PC-9 (cell line): ENCODE data around the gene PCSK7. TPM values are rescaled to one million over a fixed set of nuclear protein-coding genes. Genes with fewer than 3 reads are reported as not detected.
"Not testable (repeated sequence)": the region's sequence is repeated elsewhere in the genome, so short reads cannot be mapped to it uniquely, and the experiment has no call there.

Experiments
- BruUV-seq: library from RNA; stranded (reverse); fragments of 400-500 nt; replicated peaks from 2 replicates; lab custom pipeline; 2021; lab: Mats Ljungman, UMichigan
- CTCF ChIA-PET: fragments of 300-600 bp; sonication (Branson Sonifier 250); formaldehyde crosslinking; loops from one replicate; lab custom pipeline; 2022; ENCODE audit warnings: antibody characterized with exemption; lab: Charles Lee
- POLR2A ChIA-PET: fragments of 300-600 bp; sonication (Branson Sonifier 250); formaldehyde crosslinking; loops from one replicate; lab custom pipeline; 2022; ENCODE audit warnings: antibody characterized with exemption; ENCODE audit not compliant: unreplicated experiment; lab: Charles Lee
- DNase-seq, 2 experiments: peaks; one replicate each; pipeline versions ENCODE4 v3.0.0 to v3.0.0-alpha.2; 2015 to 2022; ENCODE audit warnings: mixed read lengths in 1 of 2
- H2AFZ ChIP-seq: fragments of 200-600 bp; sonication (generic); 2 replicates; pipeline ENCODE4 v1.8.1; 2017; ENCODE audit warnings: antibody characterized with exemption
- H3F3A ChIP-seq: fragments of 200-600 bp; sonication (generic); 2 replicates; pipeline ENCODE4 v1.8.1; 2017; ENCODE audit warnings: antibody characterized with exemption, mild to moderate bottlenecking, low read depth; ENCODE audit not compliant: insufficient read depth
- H3K27ac ChIP-seq: fragments of 200-600 bp; sonication (generic); 2 replicates; pipeline ENCODE4 v1.6.1; 2016; ENCODE audit warnings: mixed run types
- H3K27me3 ChIP-seq: fragments of 200-600 bp; sonication (generic); 2 replicates; pipeline ENCODE4 v1.6.1; 2016; ENCODE audit warnings: low read depth, mixed run types; ENCODE audit not compliant: insufficient read depth
- H3K36me3 ChIP-seq: fragments of 200-600 bp; sonication (generic); 2 replicates; pipeline ENCODE4 v1.6.1; 2016; ENCODE audit warnings: low read depth, mixed run types
- H3K4me1 ChIP-seq: fragments of 200-600 bp; sonication (generic); replicated peaks from 2 replicates; pipeline ENCODE4 v1.6.1; 2016; ENCODE audit warnings: mixed run types; ENCODE audit not compliant: insufficient read depth
- H3K4me2 ChIP-seq: fragments of 200-600 bp; sonication (generic); 2 replicates; pipeline ENCODE4 v1.6.1; 2017; ENCODE audit warnings: mixed run types
- H3K4me3 ChIP-seq: fragments of 200-600 bp; sonication (generic); 2 replicates; pipeline ENCODE4 v1.6.1; 2016; ENCODE audit warnings: mixed run types
- H3K79me2 ChIP-seq: fragments of 200-600 bp; sonication (generic); 2 replicates; pipeline ENCODE4 v1.6.1; 2017; ENCODE audit warnings: low read depth, mixed run types
- H3K9me2 ChIP-seq: fragments of 200-600 bp; sonication (generic); 2 replicates; pipeline ENCODE4 v1.8.1; 2017; ENCODE audit warnings: mild to moderate bottlenecking; ENCODE audit not compliant: insufficient read depth
- H3K9me3 ChIP-seq: fragments of 200-600 bp; sonication (generic); 2 replicates; pipeline ENCODE4 v1.8.1; 2016; ENCODE audit warnings: low read depth; ENCODE audit not compliant: insufficient read depth
- H4K20me1 ChIP-seq: fragments of 200-600 bp; sonication (generic); 2 replicates; pipeline ENCODE4 v1.8.1; 2017; ENCODE audit not compliant: insufficient read depth
- EZH2 ChIP-seq: fragments of 200-600 bp; sonication (generic); IDR thresholded peaks from 2 replicates; pipeline ENCODE4 v1.8.0; 2017; ENCODE audit warnings: antibody characterized with exemption, low read depth
- intact Hi-C: fragments of 100-400 bp; cut with micrococcal nuclease; formaldehyde crosslinking; loops from one replicate; pipeline ENCODE4 v1.10.0; 2022; ENCODE audit not compliant: unreplicated experiment
- total RNA-seq: library from RNA; stranded (reverse); gene quantifications from 2 replicates; pipeline ENCODE4 v1.2.3, GENCODE V29; 2021
- TF ChIP-seq, protein P1 (sequence below): fragments of 200-600 bp; sonication (generic); conservative IDR thresholded peaks from 2 replicates; pipeline ENCODE4 v1.6.1; 2017; ENCODE audit warnings: mixed run types, antibody characterized with exemption, mild to moderate bottlenecking, moderate library complexity

PCSK7 gene
- total RNA-seq, 1 experiment from 2014 or later, result 41.6 TPM

GRCh38 chr11:117186431-117186761 lies 45.5 kb downstream of the PCSK7 start:
- ChIA-PET CTCF (no interaction called here), POLR2A (no interaction called here)
- BruUV-seq, result no TSS peak
- Histone ChIP-seq H3K4me3 (no peak overlapping the region), H4K20me1 (no peaks in the 10 kb centered on the region), H2AFZ (no peak overlapping the region), H3K36me3 (no peaks in the 10 kb centered on the region), H3K4me1 (no peaks in the 10 kb centered on the region), H3K79me2 (no peaks in the 10 kb centered on the region), H3K9me2 (no peaks in the 10 kb centered on the region), H3K27me3 (no peaks in the 10 kb centered on the region), H3K27ac (no peak overlapping the region), H3F3A (no peaks in the 10 kb centered on the region), H3K9me3 (no peaks in the 10 kb centered on the region), H3K4me2 (no peak overlapping the region)
- no peak for DNase-seq
- intact Hi-C loops, result no loop called here
- TF ChIP-seq, protein P1, sequence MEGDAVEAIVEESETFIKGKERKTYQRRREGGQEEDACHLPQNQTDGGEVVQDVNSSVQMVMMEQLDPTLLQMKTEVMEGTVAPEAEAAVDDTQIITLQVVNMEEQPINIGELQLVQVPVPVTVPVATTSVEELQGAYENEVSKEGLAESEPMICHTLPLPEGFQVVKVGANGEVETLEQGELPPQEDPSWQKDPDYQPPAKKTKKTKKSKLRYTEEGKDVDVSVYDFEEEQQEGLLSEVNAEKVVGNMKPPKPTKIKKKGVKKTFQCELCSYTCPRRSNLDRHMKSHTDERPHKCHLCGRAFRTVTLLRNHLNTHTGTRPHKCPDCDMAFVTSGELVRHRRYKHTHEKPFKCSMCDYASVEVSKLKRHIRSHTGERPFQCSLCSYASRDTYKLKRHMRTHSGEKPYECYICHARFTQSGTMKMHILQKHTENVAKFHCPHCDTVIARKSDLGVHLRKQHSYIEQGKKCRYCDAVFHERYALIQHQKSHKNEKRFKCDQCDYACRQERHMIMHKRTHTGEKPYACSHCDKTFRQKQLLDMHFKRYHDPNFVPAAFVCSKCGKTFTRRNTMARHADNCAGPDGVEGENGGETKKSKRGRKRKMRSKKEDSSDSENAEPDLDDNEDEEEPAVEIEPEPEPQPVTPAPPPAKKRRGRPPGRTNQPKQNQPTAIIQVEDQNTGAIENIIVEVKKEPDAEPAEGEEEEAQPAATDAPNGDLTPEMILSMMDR, result no peak
- no peak for TF ChIP-seq EZH2

DNA sequence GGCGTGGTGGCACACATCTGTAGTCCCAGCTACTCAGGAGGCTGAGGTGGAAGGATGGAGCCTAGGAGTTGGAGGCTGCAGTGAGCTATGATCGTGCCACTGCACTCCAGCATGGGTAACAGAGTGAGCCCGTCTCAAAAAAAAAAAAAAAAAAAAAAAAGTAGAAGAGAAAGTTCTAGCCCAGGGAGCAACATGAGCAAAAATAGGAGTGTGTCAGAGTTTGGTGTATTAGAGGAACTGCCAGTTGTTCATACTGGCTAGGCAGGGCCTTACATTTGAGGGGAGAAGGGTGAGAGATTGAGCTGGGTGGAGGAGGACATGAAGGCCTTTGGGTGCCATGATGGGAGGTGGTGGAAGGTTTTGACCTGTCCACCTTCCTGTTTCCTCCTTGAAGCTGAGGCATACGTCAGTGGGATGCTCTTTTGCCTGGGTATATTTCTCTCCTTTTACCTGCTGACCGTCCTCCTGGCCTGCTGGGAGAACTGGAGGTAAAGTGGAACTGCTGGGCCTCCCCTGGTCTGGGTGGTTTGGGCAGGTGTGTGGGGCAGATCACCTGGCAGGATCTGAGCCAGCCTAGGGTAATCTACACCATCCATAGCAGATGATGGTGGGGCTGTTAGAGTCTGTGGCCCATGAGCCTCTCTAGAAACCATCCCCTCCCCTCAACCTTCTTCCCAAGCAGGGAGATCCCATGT lies 46.0 kb downstream of the PCSK7 start:
- Histone ChIP-seq H3K9me2 (no peaks in the 10 kb centered on the region), H3K4me3 (no peak overlapping the region), H3K27ac (no peak overlapping the region), H3K9me3 (no peaks in the 10 kb centered on the region), H3F3A (no peaks in the 10 kb centered on the region), H3K79me2 (no peaks in the 10 kb centered on the region), H2AFZ (no peak overlapping the region), H3K4me2 (no peak overlapping the region), H3K36me3 (no peaks in the 10 kb centered on the region), H3K4me1 (no peaks in the 10 kb centered on the region), H4K20me1 (no peaks in the 10 kb centered on the region), H3K27me3 (no peaks in the 10 kb centered on the region)
- ChIA-PET POLR2A (no interaction called here), CTCF (no interaction called here)
- TF ChIP-seq EZH2, result no peak
- TF ChIP-seq, protein P1, result no peak
- no TSS peak for BruUV-seq
- intact Hi-C loops, result no loop called here
- no peak for DNase-seq

DNA sequence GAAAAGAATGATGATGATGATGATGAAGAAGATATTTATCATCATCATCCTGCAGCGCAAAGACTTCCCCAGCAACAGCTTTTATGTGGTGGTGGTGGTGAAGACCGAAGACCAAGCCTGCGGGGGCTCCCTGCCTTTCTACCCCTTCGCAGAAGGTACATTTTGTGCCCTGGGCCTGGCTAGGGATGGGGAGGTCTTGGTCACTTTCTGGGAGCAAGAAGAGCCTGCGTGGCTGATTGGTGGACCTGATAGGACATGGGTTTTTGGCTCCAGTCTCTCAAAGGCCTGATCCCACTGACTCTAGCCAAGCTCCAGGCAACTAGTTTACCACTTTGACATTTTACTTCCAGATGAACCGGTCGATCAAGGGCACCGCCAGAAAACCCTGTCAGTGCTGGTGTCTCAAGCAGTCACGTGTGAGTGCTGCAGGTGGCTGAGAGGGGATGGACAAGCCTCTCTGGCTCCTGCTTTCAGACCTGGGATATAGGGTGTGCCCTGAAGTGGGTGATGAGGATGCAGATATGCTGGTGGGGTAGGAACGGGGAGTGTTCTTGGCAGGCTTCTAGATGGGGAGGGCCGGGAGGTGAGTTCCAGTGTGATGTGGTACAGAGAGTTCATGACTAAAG lies 48.0 kb downstream of the PCSK7 start:
- BruUV-seq, result no TSS peak
- Histone ChIP-seq H3K9me2 (no peaks in the 10 kb centered on the region), H3K79me2 (no peaks in the 10 kb centered on the region), H3K4me1 (peaks cover 8% of the 10 kb centered on the region), H3K27me3 (no peaks in the 10 kb centered on the region), H3K27ac (no peak overlapping the region), H3K9me3 (no peaks in the 10 kb centered on the region), H3K36me3 (no peaks in the 10 kb centered on the region), H2AFZ (no peak overlapping the region), H4K20me1 (no peaks in the 10 kb centered on the region), H3F3A (no peaks in the 10 kb centered on the region), H3K4me2 (no peak overlapping the region), H3K4me3 (no peak overlapping the region)
- TF ChIP-seq, protein P1, result no peak
- no peak for TF ChIP-seq EZH2
- no peak for DNase-seq
- CTCF ChIA-PET, result no interaction called here
- intact Hi-C loops, result no loop called here
- POLR2A ChIA-PET, result interaction anchor here (0.5 kb wide), 1 partner anchor 40 kb away, joined by 24 read pairs; no protein-coding TSS in a partner anchor

- H3K27me3 ChIP-seq, H3K27ac ChIP-seq, H3K4me3 ChIP-seq, H3K36me3 ChIP-seq, BruUV-seq, H2AFZ ChIP-seq, H3K79me2 ChIP-seq, H3K9me3 ChIP-seq, H3K4me2 ChIP-seq, intact Hi-C loops, CTCF ChIA-PET, DNase-seq, H3F3A ChIP-seq, H4K20me1 ChIP-seq, H3K9me2 ChIP-seq: not testable (repeated sequence)
- POLR2A ChIA-PET, result interaction anchor here (0.6 kb wide), 1 partner anchor 339 kb away, joined by 5 read pairs; no protein-coding TSS in a partner anchor
- peaks cover 12% of the 10 kb centered on the region for H3K4me1 ChIP-seq
Observed at GRCh38 chr11:117183178-117183577, 48.7 kb downstream of the PCSK7 start.
